SK-N-SH (cell line): ENCODE results near the gene SEPTIN12. TPM values are rescaled to one million over a fixed set of nuclear protein-coding genes. Genes with fewer than 3 reads are reported as not detected.

Source experiments
- CTCF ChIA-PET: fragments of 300-600, 350-600 bp; formaldehyde crosslinking; extraction: SDS; loops from one replicate; lab custom pipeline; 2021; lab: Yijun Ruan, JAX
- POLR2A ChIA-PET: fragments of 350-600 bp; sonication (Branson Sonifier 250); formaldehyde crosslinking; extraction: SDS; loops from one replicate; lab custom pipeline; 2020; ENCODE audit warnings: antibody characterized with exemption, inconsistent platforms; lab: Yijun Ruan, JAX
- DNase-seq: peaks from one replicate; pipeline ENCODE4 v3.0.0; 2012
- H2AFZ ChIP-seq: fragments of 200-600 bp; sonication (generic); 2 replicates; pipeline ENCODE4 v1.8.1; 2016; ENCODE audit warnings: antibody characterized with exemption, mild to moderate bottlenecking, low read depth
- H3F3A ChIP-seq: fragments of 200-600 bp; sonication (generic); replicated peaks from 2 replicates; pipeline ENCODE3; 2016; ENCODE audit warnings: antibody characterized with exemption, mild to moderate bottlenecking; ENCODE audit not compliant: insufficient read depth
- H3K27ac ChIP-seq, 2 experiments: fragments of 200-500 bp in 1 of 2; fragments of 200-600 bp in 1 of 2; sonication (Bioruptor generic) in 1 of 2; sonication (generic), shearing (Covaris generic) in 1 of 2; 2 replicates each; pipeline versions ENCODE4 v1.5.1 to v1.6.1; 2014 to 2016; ENCODE audit warnings: low read depth in 2 of 2, inconsistent platforms in 1 of 2, low read length in 1 of 2, mild to moderate bottlenecking in 1 of 2, mixed read lengths in 1 of 2
- H3K27me3 ChIP-seq: fragments of 200-600 bp; sonication (generic), shearing (Covaris generic); 2 replicates; pipeline ENCODE4 v1.6.1; 2016; ENCODE audit warnings: mixed run types; ENCODE audit not compliant: insufficient read depth
- H3K36me3 ChIP-seq, 2 experiments: fragments of 200-500 bp in 1 of 2; fragments of 200-600 bp in 1 of 2; sonication (Bioruptor generic) in 1 of 2; sonication (generic) in 1 of 2; replicated peaks in 1 of 2; 2 replicates each; pipeline versions ENCODE3 to v1.5.1; 2014 to 2016; ENCODE audit warnings: low read length in 1 of 2, mild to moderate bottlenecking in 1 of 2; ENCODE audit not compliant: insufficient read depth in 2 of 2, control insufficient read depth in 1 of 2
- H3K4me1 ChIP-seq, 2 experiments: fragments of 200-500 bp in 1 of 2; fragments of 200-600 bp in 1 of 2; sonication (Bioruptor generic) in 1 of 2; sonication (generic), shearing (Covaris generic) in 1 of 2; 2 replicates each; pipeline versions ENCODE4 v1.5.1 to v1.6.1; 2014 to 2016; ENCODE audit warnings: low read depth in 1 of 2, low read length in 1 of 2, mixed run types in 1 of 2; ENCODE audit not compliant: insufficient read depth in 2 of 2, control insufficient read depth in 1 of 2
- H3K4me2 ChIP-seq: fragments of 200-600 bp; sonication (generic), shearing (Covaris generic); 2 replicates; pipeline ENCODE4 v1.6.1; 2017; ENCODE audit warnings: mixed run types
- H3K4me3 ChIP-seq, 2 experiments: fragments of 200-500 bp in 1 of 2; fragments of 200-600 bp in 1 of 2; sonication (Bioruptor generic) in 1 of 2; sonication (generic), shearing (Covaris generic) in 1 of 2; 2 replicates each; pipeline versions ENCODE4 v1.5.1 to v1.8.1; 2014 to 2016; ENCODE audit warnings: low read depth in 2 of 2, inconsistent platforms in 1 of 2, low read length in 1 of 2, mild to moderate bottlenecking in 1 of 2, mixed read lengths in 1 of 2, moderate library complexity in 1 of 2
- H3K79me2 ChIP-seq: fragments of 200-600 bp; sonication (generic); 2 replicates; pipeline ENCODE4 v1.8.1; 2017; ENCODE audit warnings: mild to moderate bottlenecking; ENCODE audit not compliant: insufficient read depth
- H3K9ac ChIP-seq: fragments of 200-600 bp; sonication (generic); 2 replicates; pipeline ENCODE4 v1.6.1; 2017; ENCODE audit warnings: mixed run types
- H3K9me2 ChIP-seq: fragments of 200-600 bp; sonication (generic); 2 replicates; pipeline ENCODE4 v1.6.1; 2017; ENCODE audit warnings: mixed run types
- H3K9me3 ChIP-seq: fragments of 200-600 bp; sonication (generic); 2 replicates; pipeline ENCODE4 v1.6.1; 2017; ENCODE audit warnings: mixed run types, mild to moderate bottlenecking, moderate library complexity
- H4K20me1 ChIP-seq: fragments of 200-600 bp; sonication (generic); 2 replicates; pipeline ENCODE4 v1.6.1; 2017; ENCODE audit warnings: mild to moderate bottlenecking, mixed run types; ENCODE audit not compliant: insufficient read depth
- CHD2 ChIP-seq: fragments of 150-350 bp; IDR thresholded peaks from 2 replicates; pipeline ENCODE4 v1.6.1; 2018; ENCODE audit warnings: low read length; ENCODE audit not compliant: partially characterized antibody
- EP300 ChIP-seq, 2 experiments: IDR thresholded peaks; 2 replicates each; pipeline versions ENCODE4 v1.4.0 to v1.6.1; 2012; ENCODE audit warnings: borderline replicate concordance in 1 of 2, low read depth in 1 of 2, low read length in 1 of 2
- FOXJ3 ChIP-seq: sonication (generic); formaldehyde crosslinking; IDR thresholded peaks from 2 replicates; pipeline ENCODE4 v1.5.1; 2020; ENCODE audit warnings: mild to moderate bottlenecking, missing genetic modification reagents
- GABPA ChIP-seq: IDR thresholded peaks from 2 replicates; pipeline ENCODE4 v1.4.0; 2012; ENCODE audit warnings: low read depth, mild to moderate bottlenecking
- GATA2 ChIP-seq: sonication (generic); formaldehyde crosslinking; IDR thresholded peaks from 2 replicates; pipeline ENCODE4 v1.5.0; 2020; ENCODE audit warnings: mild to moderate bottlenecking, missing genetic modification reagents
- MEF2A ChIP-seq: IDR thresholded peaks from 2 replicates; pipeline ENCODE4 v1.4.0; 2012; ENCODE audit warnings: low read depth, borderline replicate concordance
- MXI1 ChIP-seq: IDR thresholded peaks from 2 replicates; pipeline ENCODE4 v1.6.1; 2012; ENCODE audit warnings: mild to moderate bottlenecking, low read depth, low read length, improper control_type of control experiment
- NRF1 ChIP-seq: IDR thresholded peaks from 2 replicates; pipeline ENCODE4 v1.6.1; 2012; ENCODE audit warnings: low read depth, mild to moderate bottlenecking, low read length
- POLR2AphosphoS5 ChIP-seq: IDR thresholded peaks from 2 replicates; pipeline ENCODE4 v1.6.1; 2012; ENCODE audit warnings: low read depth, low read length
- RCOR1 ChIP-seq: fragments of 150-350 bp; IDR thresholded peaks from 2 replicates; pipeline ENCODE4 v1.6.1; 2017; ENCODE audit warnings: antibody characterized with exemption, low read length
- REST ChIP-seq: IDR thresholded peaks from 2 replicates; pipeline ENCODE4 v1.6.1; 2012; ENCODE audit warnings: mild to moderate bottlenecking, low read depth, low read length, moderate library complexity
- RXRA ChIP-seq: IDR thresholded peaks from 2 replicates; pipeline ENCODE4 v1.4.0; 2012; ENCODE audit warnings: low read depth, mild to moderate bottlenecking, borderline replicate concordance
- SIN3A ChIP-seq: IDR thresholded peaks from 2 replicates; pipeline ENCODE4 v1.6.1; 2012; ENCODE audit warnings: low read depth, mild to moderate bottlenecking, low read length, moderate library complexity, borderline replicate concordance
- SMC3 ChIP-seq: IDR thresholded peaks from 2 replicates; pipeline ENCODE4 v1.6.1; 2012; ENCODE audit warnings: low read depth, low read length, improper control_type of control experiment
- TEAD4 ChIP-seq: IDR thresholded peaks from 2 replicates; pipeline ENCODE4 v1.4.0; 2012; ENCODE audit warnings: mild to moderate bottlenecking, borderline replicate concordance; ENCODE audit not compliant: insufficient read depth
- USF2 ChIP-seq: fragments of 150-350 bp; IDR thresholded peaks from 2 replicates; pipeline ENCODE4 v1.6.1; 2017; ENCODE audit warnings: antibody characterized with exemption, low read length, low read depth, borderline replicate concordance
- ZBTB33 ChIP-seq: IDR thresholded peaks from 2 replicates; pipeline ENCODE4 v1.4.0; 2012; ENCODE audit warnings: low read depth, borderline replicate concordance
- WGBS: methylation state at CpG from one replicate; pipeline ENCODE4 v1.1.6; 2017; ENCODE audit warnings: low lambda C conversion rate; 5-methylcytosine and 5-hydroxymethylcytosine counted together
- polyA plus RNA-seq, 3 experiments: library from polyadenylated mRNA; depleted of rRNA; stranded (reverse); fragments of >200 nt; gene quantifications; 2 replicates each; pipeline ENCODE4 v1.2.3, GENCODE V29; 2012
- TF ChIP-seq, protein P1 (sequence below): IDR thresholded peaks from 2 replicates; pipeline ENCODE4; 2012
- TF ChIP-seq, protein P2 (sequence below): IDR thresholded peaks from 2 replicates; pipeline ENCODE4 v1.4.0; 2012; ENCODE audit warnings: low read depth

The SEPTIN12 gene
- polyA plus RNA-seq, 1 of the 3 experiments (the other 2 are of a cell fraction) = 0.07 TPM

- Histone ChIP-seq H3K4me2 (no peak overlapping the region), H3F3A (no peaks in the 10 kb centered on the region), H2AFZ (no peak overlapping the region), H3K27ac (no peak overlapping the region), H3K79me2 (no peaks in the 10 kb centered on the region), H3K4me1 (no peaks in the 10 kb centered on the region; a peak in 1 of 4 replicates), H3K9me2 (no peaks in the 10 kb centered on the region), H3K36me3 (peaks cover 23 to 41% of the 10 kb centered on the region in 2 experiments), H4K20me1 (no peaks in the 10 kb centered on the region)
- CTCF ChIA-PET = no interaction called here
- DNase-seq = no peak
- TF ChIP-seq EP300 (IDR thresholded peaks at IDR 0.05; ENCODE audit: borderline replicate concordance in 1 of 2, low read depth in 1 of 2, low read length in 1 of 2) (no peak), POLR2AphosphoS5 (no peak), TEAD4 (no peak), MEF2A (no peak), RXRA (no peak), ZBTB33 (no peak), USF2 (no peak), RCOR1 (no peak), REST (no peak), NRF1 (no peak), CHD2 (no peak), FOXJ3 (no peak), GATA2 (no peak), GABPA (no peak), SIN3A (no peak), SMC3 (no peak), MXI1 (no peak)
- TF ChIP-seq, protein P1, sequence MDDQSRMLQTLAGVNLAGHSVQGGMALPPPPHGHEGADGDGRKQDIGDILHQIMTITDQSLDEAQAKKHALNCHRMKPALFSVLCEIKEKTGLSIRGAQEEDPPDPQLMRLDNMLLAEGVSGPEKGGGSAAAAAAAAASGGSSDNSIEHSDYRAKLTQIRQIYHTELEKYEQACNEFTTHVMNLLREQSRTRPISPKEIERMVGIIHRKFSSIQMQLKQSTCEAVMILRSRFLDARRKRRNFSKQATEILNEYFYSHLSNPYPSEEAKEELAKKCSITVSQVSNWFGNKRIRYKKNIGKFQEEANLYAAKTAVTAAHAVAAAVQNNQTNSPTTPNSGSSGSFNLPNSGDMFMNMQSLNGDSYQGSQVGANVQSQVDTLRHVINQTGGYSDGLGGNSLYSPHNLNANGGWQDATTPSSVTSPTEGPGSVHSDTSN = no peak
- TF ChIP-seq, protein P2, sequence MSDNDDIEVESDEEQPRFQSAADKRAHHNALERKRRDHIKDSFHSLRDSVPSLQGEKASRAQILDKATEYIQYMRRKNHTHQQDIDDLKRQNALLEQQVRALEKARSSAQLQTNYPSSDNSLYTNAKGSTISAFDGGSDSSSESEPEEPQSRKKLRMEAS = no peak
- TF ChIP-seq, all 33 proteins: peak for 0
- POLR2A ChIA-PET = interaction anchor here (0.5 to 1.3 kb wide), 2 partner anchors 16 to 87 kb away, joined by 3 to 5 read pairs; partner anchors contain the start of genes ANKS3 and DNAAF8
- H3K9ac ChIP-seq = no peak overlapping the region
- WGBS = 95% methylated on average over 8 of the region's 8 CpGs
- no peaks in the 10 kb centered on the region for H3K27me3 ChIP-seq
- 0 out of 2 replicates have a peak, but pooled peaks cover 6% of the 10 kb centered on the region for H3K9me3 ChIP-seq
- H3K4me3 ChIP-seq = no peak overlapping the region
These were observed 37.2 kb downstream of the SEPTIN12 start for GRCh38 chr16:4750896-4751295.
